Measurements from ENCODE around the gene SUPT7L. TPM values are rescaled to one million over a fixed set of nuclear protein-coding genes. Genes with fewer than 3 reads are reported as not detected.
"Not testable (repeated sequence)": the region's sequence is repeated elsewhere in the genome, so short reads cannot be mapped to it uniquely, and the experiment has no call there.

The SUPT7L gene
- total and polyA plus RNA-seq, 9 donors = 25.1 to 36.6 (median 30.4) TPM

GRCh38 chr2:27626921-27627320, 36.5 kb downstream of the SUPT7L start:
- H3K27me3 ChIP-seq (ENCODE audit: control insufficient read depth, insufficient read depth, low read length); H3K4me1 ChIP-seq (ENCODE audit: control insufficient read depth, insufficient read depth, low read length); H3K27ac ChIP-seq (ENCODE audit: low read length); H3K9me3 ChIP-seq (replicated peaks; ENCODE audit: control insufficient read depth, low read depth, low read length); H3K4me3 ChIP-seq (ENCODE audit: low read length); DNase-seq: not testable (repeated sequence)
- 67% methylated on average over 2 of the region's 3 CpGs for WGBS (ENCODE audit: insufficient coverage)
- H3K36me3 ChIP-seq (ENCODE audit: control insufficient read depth, insufficient read depth, low read length) = peaks cover 34% of the 10 kb centered on the region

GRCh38 chr2:27626323-27626722, 37.1 kb downstream of the SUPT7L start:
- not testable (repeated sequence) for H3K4me3 ChIP-seq (ENCODE audit: low read length); H3K9me3 ChIP-seq (replicated peaks; ENCODE audit: control insufficient read depth, low read depth, low read length); H3K4me1 ChIP-seq (ENCODE audit: control insufficient read depth, insufficient read depth, low read length); H3K27me3 ChIP-seq (ENCODE audit: control insufficient read depth, insufficient read depth, low read length); DNase-seq; H3K27ac ChIP-seq (ENCODE audit: low read length)
- peaks cover 37% of the 10 kb centered on the region for H3K36me3 ChIP-seq (ENCODE audit: control insufficient read depth, insufficient read depth, low read length)
- no CpG with 5 or more reads among the region's 1 CpG for WGBS (ENCODE audit: insufficient coverage)

GRCh38 chr2:27624943-27625342, 38.5 kb downstream of the SUPT7L start:
- Histone ChIP-seq H3K4me1 (ENCODE audit: control insufficient read depth, insufficient read depth, low read length) (peaks cover 8% of the 10 kb centered on the region), H3K27me3 (ENCODE audit: control insufficient read depth, insufficient read depth, low read length) (no peaks in the 10 kb centered on the region), H3K4me3 (ENCODE audit: low read length) (no peak overlapping the region), H3K27ac (ENCODE audit: low read length) (no peak overlapping the region), H3K36me3 (ENCODE audit: control insufficient read depth, insufficient read depth, low read length) (peaks cover 35% of the 10 kb centered on the region), H3K9me3 (replicated peaks; ENCODE audit: control insufficient read depth, low read depth, low read length) (no peaks in the 10 kb centered on the region)
- no peak for DNase-seq

- no peak for DNase-seq
- Histone ChIP-seq H3K4me3 (ENCODE audit: low read length) (no peak overlapping the region), H3K27ac (ENCODE audit: low read length) (no peak overlapping the region), H3K36me3 (ENCODE audit: control insufficient read depth, insufficient read depth, low read length) (peaks cover 39% of the 10 kb centered on the region), H3K27me3 (ENCODE audit: control insufficient read depth, insufficient read depth, low read length) (no peaks in the 10 kb centered on the region), H3K9me3 (replicated peaks; ENCODE audit: control insufficient read depth, low read depth, low read length) (no peaks in the 10 kb centered on the region), H3K4me1 (ENCODE audit: control insufficient read depth, insufficient read depth, low read length) (peaks cover under 1% of the 10 kb centered on the region)
- WGBS (ENCODE audit: insufficient coverage) = 94% methylated on average over 2 of the region's 3 CpGs
Observed at GRCh38 chr2:27622921-27623384, 40.5 kb downstream of the SUPT7L start.

GRCh38 chr2:27621524-27621923, 41.9 kb downstream of the SUPT7L start:
- Histone ChIP-seq H3K4me1 (ENCODE audit: control insufficient read depth, insufficient read depth, low read length) (no peaks in the 10 kb centered on the region), H3K36me3 (ENCODE audit: control insufficient read depth, insufficient read depth, low read length) (peaks cover 52% of the 10 kb centered on the region)

GRCh38 chr2:27615316-27615715, 48.1 kb downstream of the SUPT7L start:
- DNase-seq = no peak
- WGBS (ENCODE audit: insufficient coverage) = 97% methylated on average over 3 of the region's 3 CpGs
- H3K36me3 ChIP-seq (ENCODE audit: control insufficient read depth, insufficient read depth, low read length) = peaks cover 31% of the 10 kb centered on the region
- H3K4me3 ChIP-seq (ENCODE audit: low read length) = no peak overlapping the region
- H3K27me3 ChIP-seq (ENCODE audit: control insufficient read depth, insufficient read depth, low read length) = no peaks in the 10 kb centered on the region
- no peak overlapping the region for H3K27ac ChIP-seq (ENCODE audit: low read length)
- no peaks in the 10 kb centered on the region for H3K4me1 ChIP-seq (ENCODE audit: control insufficient read depth, insufficient read depth, low read length)
- H3K9me3 ChIP-seq (replicated peaks; ENCODE audit: control insufficient read depth, low read depth, low read length) = no peaks in the 10 kb centered on the region

More at GRCh38 chr2:27621524-27621923, 41.9 kb downstream of the SUPT7L start:
- H3K27ac ChIP-seq (ENCODE audit: low read length) = no peak overlapping the region
- H3K4me3 ChIP-seq (ENCODE audit: low read length) = no peak overlapping the region
- H3K9me3 ChIP-seq (replicated peaks; ENCODE audit: control insufficient read depth, low read depth, low read length) = no peaks in the 10 kb centered on the region
- no peak for DNase-seq
- H3K27me3 ChIP-seq (ENCODE audit: control insufficient read depth, insufficient read depth, low read length) = no peaks in the 10 kb centered on the region
- WGBS (ENCODE audit: insufficient coverage) = no CpG with 5 or more reads among the region's 1 CpG

GRCh38 chr2:27613985-27614384, 49.4 kb downstream of the SUPT7L start:
- WGBS (ENCODE audit: insufficient coverage) = no CpG with 5 or more reads among the region's 2 CpGs
- Histone ChIP-seq H3K4me1 (ENCODE audit: control insufficient read depth, insufficient read depth, low read length) (no peaks in the 10 kb centered on the region), H3K27ac (ENCODE audit: low read length) (no peak overlapping the region), H3K9me3 (replicated peaks; ENCODE audit: control insufficient read depth, low read depth, low read length) (no peaks in the 10 kb centered on the region), H3K36me3 (ENCODE audit: control insufficient read depth, insufficient read depth, low read length) (peaks cover 39% of the 10 kb centered on the region), H3K27me3 (ENCODE audit: control insufficient read depth, insufficient read depth, low read length) (no peaks in the 10 kb centered on the region), H3K4me3 (ENCODE audit: low read length) (no peak overlapping the region)
- DNase-seq = no peak

GRCh38 chr2:27606611-27607010, 56.8 kb downstream of the SUPT7L start:
- H3K36me3 ChIP-seq (ENCODE audit: control insufficient read depth, insufficient read depth, low read length) = peaks cover 61% of the 10 kb centered on the region
- WGBS (ENCODE audit: insufficient coverage) = 83% methylated on average over 1 of the region's 2 CpGs
- H3K9me3 ChIP-seq (replicated peaks; ENCODE audit: control insufficient read depth, low read depth, low read length) = no peaks in the 10 kb centered on the region
- no peaks in the 10 kb centered on the region for H3K4me1 ChIP-seq (ENCODE audit: control insufficient read depth, insufficient read depth, low read length)
- H3K27me3 ChIP-seq (ENCODE audit: control insufficient read depth, insufficient read depth, low read length) = no peaks in the 10 kb centered on the region
- no peak overlapping the region for H3K4me3 ChIP-seq (ENCODE audit: low read length)
- H3K27ac ChIP-seq (ENCODE audit: low read length) = no peak overlapping the region
- DNase-seq = no peak

Other genes starting within 250 kb of the SUPT7L start
- 65.9 TPM for gene NRBP1, start 235.0 kb downstream of the SUPT7L start, total RNA-seq
- 100 to 1,000 TPM; 109 to 135 (median 116) TPM for gene NRBP1, start 235.0 kb downstream of the SUPT7L start, polyA plus RNA-seq (ENCODE audit: insufficient read depth in 1 of 8, insufficient read length in 8 of 8, low replicate concordance in 1 of 8)
- gene KRTCAP3, start 221.2 kb downstream of the SUPT7L start, total RNA-seq = 0.53 TPM
- gene KRTCAP3, start 221.2 kb downstream of the SUPT7L start, polyA plus RNA-seq (ENCODE audit: insufficient read depth in 1 of 8, insufficient read length in 8 of 8, low replicate concordance in 1 of 8) = 1 to 10 TPM in 7 of 8 donors, under 1 TPM in 1; 1.00 to 4.3 (median 2.4) TPM
- gene IFT172, start 173.9 kb downstream of the SUPT7L start, total RNA-seq = 17.8 TPM
- 10 to 100 TPM; 14.4 to 29.3 (median 21.1) TPM for gene IFT172, start 173.9 kb downstream of the SUPT7L start, polyA plus RNA-seq (ENCODE audit: insufficient read depth in 1 of 8, insufficient read length in 8 of 8, low replicate concordance in 1 of 8)
- 11.0 TPM for gene FNDC4, start 168.4 kb downstream of the SUPT7L start, total RNA-seq
- gene FNDC4, start 168.4 kb downstream of the SUPT7L start, polyA plus RNA-seq (ENCODE audit: insufficient read depth in 1 of 8, insufficient read length in 8 of 8, low replicate concordance in 1 of 8) = 10 to 100 TPM in 3 of 8 donors, 1 to 10 TPM in 5; 8.0 to 13.4 (median 9.5) TPM
- not detected for gene GCKR, start 166.8 kb downstream of the SUPT7L start, total RNA-seq
- under 1 TPM in 7 of 8 donors, not detected in 1; 0.06 to 0.31 (median 0.15) TPM for gene GCKR, start 166.8 kb downstream of the SUPT7L start, polyA plus RNA-seq (ENCODE audit: insufficient read depth in 1 of 8, insufficient read length in 8 of 8, low replicate concordance in 1 of 8)
- gene ZNF512, start 80.6 kb downstream of the SUPT7L start, total RNA-seq = 44.6 TPM
- 10 to 100 TPM; 37.1 to 46.4 (median 40.6) TPM for gene ZNF512, start 80.6 kb downstream of the SUPT7L start, polyA plus RNA-seq (ENCODE audit: insufficient read depth in 1 of 8, insufficient read length in 8 of 8, low replicate concordance in 1 of 8)
- gene CCDC121, start 34.6 kb downstream of the SUPT7L start, total RNA-seq = 6.1 TPM
- 1 to 10 TPM; 5.5 to 7.0 (median 6.7) TPM for gene CCDC121, start 34.6 kb downstream of the SUPT7L start, polyA plus RNA-seq (ENCODE audit: insufficient read depth in 1 of 8, insufficient read length in 8 of 8, low replicate concordance in 1 of 8)
- gene GPN1, start 34.6 kb downstream of the SUPT7L start, total RNA-seq = 26.3 TPM
- 10 to 100 TPM; 29.3 to 37.2 (median 33.2) TPM for gene GPN1, start 34.6 kb downstream of the SUPT7L start, polyA plus RNA-seq (ENCODE audit: insufficient read depth in 1 of 8, insufficient read length in 8 of 8, low replicate concordance in 1 of 8)
- 23.5 TPM for gene SLC4A1AP, start 275 bp upstream of the SUPT7L start, total RNA-seq
- 10 to 100 TPM; 22.9 to 25.3 (median 23.8) TPM for gene SLC4A1AP, start 275 bp upstream of the SUPT7L start, polyA plus RNA-seq (ENCODE audit: insufficient read depth in 1 of 8, insufficient read length in 8 of 8, low replicate concordance in 1 of 8)
- gene MRPL33, start 108.1 kb upstream of the SUPT7L start, total RNA-seq = 187 TPM
- gene MRPL33, start 108.1 kb upstream of the SUPT7L start, polyA plus RNA-seq (ENCODE audit: insufficient read depth in 1 of 8, insufficient read length in 8 of 8, low replicate concordance in 1 of 8) = 100 to 1,000 TPM in 6 of 8 donors, 10 to 100 TPM in 2; 94.7 to 130 (median 112) TPM
- gene RBKS, start 226.8 kb upstream of the SUPT7L start, total RNA-seq = 0.80 TPM
- gene RBKS, start 226.8 kb upstream of the SUPT7L start, polyA plus RNA-seq (ENCODE audit: insufficient read depth in 1 of 8, insufficient read length in 8 of 8, low replicate concordance in 1 of 8) = 1 to 10 TPM in 3 of 8 donors, under 1 TPM in 5; 0.56 to 1.4 (median 0.92) TPM
- gene BABAM2, start 227.1 kb upstream of the SUPT7L start, total RNA-seq = 16.1 TPM
- gene BABAM2, start 227.1 kb upstream of the SUPT7L start, polyA plus RNA-seq (ENCODE audit: insufficient read depth in 1 of 8, insufficient read length in 8 of 8, low replicate concordance in 1 of 8) = 10 to 100 TPM; 19.6 to 23.6 (median 21.4) TPM

Measured in muscle of leg (tissue), 11 donors.